ENCODE data around the gene PRR5L.

PRR5L gene

DNA sequence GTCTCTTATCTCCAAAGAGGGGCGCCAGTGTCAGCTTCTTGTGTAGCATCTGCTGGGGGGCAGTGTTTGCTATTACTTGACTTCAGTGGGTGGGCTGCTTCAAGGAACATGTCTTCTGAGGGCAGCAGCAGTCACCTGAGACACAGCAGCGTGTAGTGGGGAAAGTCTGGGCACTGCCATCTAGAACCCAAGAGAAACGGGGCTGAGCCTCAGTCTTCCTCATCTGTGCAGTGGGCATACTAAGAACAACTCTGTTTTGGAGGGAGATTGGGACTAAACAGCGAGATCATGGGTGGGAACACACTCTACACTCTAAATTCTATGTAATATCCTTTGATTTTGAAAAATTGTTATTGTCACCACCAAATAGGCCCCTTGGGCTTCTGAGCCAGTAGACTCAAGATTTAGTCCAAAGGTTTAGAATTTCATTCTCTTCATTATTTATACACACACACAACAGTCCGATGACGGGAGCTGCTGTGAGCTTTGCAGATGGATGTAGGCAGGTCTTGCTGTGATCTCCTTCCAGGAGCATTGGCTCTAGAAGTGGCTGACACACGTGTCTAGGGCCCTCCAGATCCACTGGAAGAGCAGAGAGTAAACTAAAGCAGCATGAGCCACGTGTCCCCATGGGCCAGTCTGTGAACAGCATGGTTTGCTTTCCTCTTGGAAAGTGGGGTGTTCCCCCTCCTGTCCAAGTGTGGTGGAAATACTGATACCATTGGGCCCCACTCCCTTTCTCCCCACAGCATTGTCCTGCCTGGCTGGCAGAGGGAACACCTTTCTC is 162.2 kb downstream of the PRR5L start:
- Histone ChIP-seq H3K4me3 (ENCODE audit: low read depth, low read length) (no peak overlapping the region), H3K36me3 (replicated peaks) (peaks cover 9% of the 10 kb centered on the region), H3K27ac (no peak overlapping the region), H3K27me3 (replicated peaks) (no peaks in the 10 kb centered on the region)
- in situ Hi-C loops (cut with HindIII; ENCODE audit: low pct_ligation_motif_present, low sequenced_read_pairs) = no loop called here
- no peak for DNase-seq
- TF ChIP-seq, protein P1, sequence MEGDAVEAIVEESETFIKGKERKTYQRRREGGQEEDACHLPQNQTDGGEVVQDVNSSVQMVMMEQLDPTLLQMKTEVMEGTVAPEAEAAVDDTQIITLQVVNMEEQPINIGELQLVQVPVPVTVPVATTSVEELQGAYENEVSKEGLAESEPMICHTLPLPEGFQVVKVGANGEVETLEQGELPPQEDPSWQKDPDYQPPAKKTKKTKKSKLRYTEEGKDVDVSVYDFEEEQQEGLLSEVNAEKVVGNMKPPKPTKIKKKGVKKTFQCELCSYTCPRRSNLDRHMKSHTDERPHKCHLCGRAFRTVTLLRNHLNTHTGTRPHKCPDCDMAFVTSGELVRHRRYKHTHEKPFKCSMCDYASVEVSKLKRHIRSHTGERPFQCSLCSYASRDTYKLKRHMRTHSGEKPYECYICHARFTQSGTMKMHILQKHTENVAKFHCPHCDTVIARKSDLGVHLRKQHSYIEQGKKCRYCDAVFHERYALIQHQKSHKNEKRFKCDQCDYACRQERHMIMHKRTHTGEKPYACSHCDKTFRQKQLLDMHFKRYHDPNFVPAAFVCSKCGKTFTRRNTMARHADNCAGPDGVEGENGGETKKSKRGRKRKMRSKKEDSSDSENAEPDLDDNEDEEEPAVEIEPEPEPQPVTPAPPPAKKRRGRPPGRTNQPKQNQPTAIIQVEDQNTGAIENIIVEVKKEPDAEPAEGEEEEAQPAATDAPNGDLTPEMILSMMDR (IDR thresholded peaks at IDR 0.05; ENCODE audit: low read depth, low read length, missing control alignments) = no peak

DNA sequence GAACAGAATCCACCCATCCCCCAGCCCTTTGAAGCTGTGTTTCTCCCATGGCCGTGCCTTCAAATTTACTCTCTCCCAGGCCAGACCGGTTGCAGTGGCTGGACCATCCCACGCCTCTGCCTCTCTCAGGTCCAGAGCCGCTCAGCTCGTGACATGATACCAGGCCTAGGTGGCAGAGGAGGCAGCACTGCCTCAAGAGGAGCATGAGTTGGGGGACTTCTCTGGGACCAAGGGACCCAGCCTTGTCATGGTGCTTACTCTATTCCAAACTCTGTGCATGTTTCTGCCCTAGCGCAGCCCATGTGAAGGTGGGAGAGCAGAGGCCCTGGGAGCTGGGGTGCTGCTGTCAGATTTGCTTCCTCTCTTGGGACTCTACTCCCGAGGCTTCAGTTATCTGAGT is 163.0 kb downstream of the PRR5L start:
- in situ Hi-C loops (cut with HindIII; ENCODE audit: low pct_ligation_motif_present, low sequenced_read_pairs) = no loop called here
- no peak overlapping the region for H3K4me3 ChIP-seq (ENCODE audit: low read depth, low read length)
- H3K36me3 ChIP-seq (replicated peaks) = peaks cover 9% of the 10 kb centered on the region

DNA sequence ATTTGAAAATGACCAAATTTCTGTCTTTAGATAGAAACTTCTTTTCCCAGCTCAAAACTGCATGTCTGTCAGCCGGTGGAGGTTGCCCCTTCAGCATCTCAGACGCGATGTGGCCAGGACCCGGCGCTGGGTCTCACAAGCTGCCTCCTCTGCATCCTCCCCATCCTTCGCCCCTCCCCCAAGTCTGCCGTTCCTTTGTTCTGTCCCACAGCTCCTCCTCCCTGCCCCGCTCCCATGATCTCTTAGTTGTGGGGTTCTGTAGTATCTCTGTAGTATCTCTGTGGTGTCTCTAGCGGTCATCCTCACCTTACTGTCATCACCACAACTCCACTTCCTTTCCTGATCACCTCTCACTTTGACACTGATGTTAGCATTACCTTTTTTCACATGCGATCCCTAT is 164.1 kb downstream of the PRR5L start:
- in situ Hi-C loops (cut with HindIII; ENCODE audit: low pct_ligation_motif_present, low sequenced_read_pairs) = no loop called here
- Histone ChIP-seq H3K4me3 (ENCODE audit: low read depth, low read length) (no peak overlapping the region), H3K27me3 (replicated peaks) (no peaks in the 10 kb centered on the region), H3K36me3 (replicated peaks) (peaks cover 9% of the 10 kb centered on the region), H3K27ac (no peak overlapping the region)
- no peak for DNase-seq
- TF ChIP-seq, protein P1 (IDR thresholded peaks at IDR 0.05; ENCODE audit: low read depth, low read length, missing control alignments) = no peak

More for the DNA sequence above, 163.0 kb downstream of the PRR5L start:
- H3K27me3 ChIP-seq (replicated peaks) = no peaks in the 10 kb centered on the region
- DNase-seq = no peak
- TF ChIP-seq, protein P1 (IDR thresholded peaks at IDR 0.05; ENCODE audit: low read depth, low read length, missing control alignments) = no peak
- no peak overlapping the region for H3K27ac ChIP-seq

DNA sequence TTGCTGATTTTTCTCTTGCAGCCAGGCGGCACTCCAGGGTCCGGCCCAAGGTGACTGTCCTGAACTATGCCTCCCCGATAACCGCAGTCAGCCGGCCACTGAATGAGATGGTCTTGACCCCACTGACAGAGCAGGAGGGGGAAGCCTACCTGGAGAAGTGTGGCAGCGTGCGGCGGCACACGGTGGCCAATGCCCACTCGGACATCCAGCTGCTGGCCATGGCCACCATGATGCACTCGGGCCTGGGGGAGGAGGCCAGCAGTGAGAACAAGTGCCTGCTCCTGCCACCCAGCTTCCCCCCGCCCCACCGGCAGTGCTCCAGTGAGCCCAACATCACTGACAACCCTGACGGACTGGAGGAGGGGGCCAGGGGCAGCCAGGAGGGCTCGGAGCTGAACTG is 166.2 kb downstream of the PRR5L start:
- no peak for DNase-seq
- H3K27me3 ChIP-seq (replicated peaks) = no peaks in the 10 kb centered on the region
- H3K27ac ChIP-seq = no peak overlapping the region
- H3K36me3 ChIP-seq (replicated peaks) = peaks cover 3% of the 10 kb centered on the region
- TF ChIP-seq, protein P1 (IDR thresholded peaks at IDR 0.05; ENCODE audit: low read depth, low read length, missing control alignments) = no peak
- in situ Hi-C loops (cut with HindIII; ENCODE audit: low pct_ligation_motif_present, low sequenced_read_pairs) = no loop called here
- H3K4me3 ChIP-seq (ENCODE audit: low read depth, low read length) = no peak overlapping the region

DNA sequence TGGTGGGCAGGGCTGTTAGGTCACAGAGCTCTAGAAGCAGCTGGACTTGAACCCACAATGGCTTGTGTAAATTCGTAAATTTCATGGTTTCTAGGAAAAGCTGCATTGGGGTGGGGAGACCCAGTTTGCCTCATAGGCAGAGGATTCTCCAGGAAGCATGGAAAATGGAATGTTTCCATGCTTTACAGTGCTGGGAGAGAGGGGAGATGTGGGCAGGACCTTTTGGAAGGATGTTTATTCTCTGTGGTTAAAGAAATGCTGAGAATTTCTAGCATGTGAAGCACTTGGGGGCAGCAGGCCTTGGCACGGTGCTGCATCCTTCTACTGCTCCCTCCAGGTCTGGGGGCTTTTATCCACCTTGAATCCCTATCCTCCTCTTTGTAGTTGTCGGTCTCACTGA is 167.7 kb downstream of the PRR5L start:
- DNase-seq = no peak
- in situ Hi-C loops (cut with HindIII; ENCODE audit: low pct_ligation_motif_present, low sequenced_read_pairs) = no loop called here
- TF ChIP-seq, protein P1 (IDR thresholded peaks at IDR 0.05; ENCODE audit: low read depth, low read length, missing control alignments) = no peak
- H3K4me3 ChIP-seq (ENCODE audit: low read depth, low read length) = no peak overlapping the region
- peaks cover 3% of the 10 kb centered on the region for H3K36me3 ChIP-seq (replicated peaks)
- no peaks in the 10 kb centered on the region for H3K27me3 ChIP-seq (replicated peaks)
- no peak overlapping the region for H3K27ac ChIP-seq

DNA sequence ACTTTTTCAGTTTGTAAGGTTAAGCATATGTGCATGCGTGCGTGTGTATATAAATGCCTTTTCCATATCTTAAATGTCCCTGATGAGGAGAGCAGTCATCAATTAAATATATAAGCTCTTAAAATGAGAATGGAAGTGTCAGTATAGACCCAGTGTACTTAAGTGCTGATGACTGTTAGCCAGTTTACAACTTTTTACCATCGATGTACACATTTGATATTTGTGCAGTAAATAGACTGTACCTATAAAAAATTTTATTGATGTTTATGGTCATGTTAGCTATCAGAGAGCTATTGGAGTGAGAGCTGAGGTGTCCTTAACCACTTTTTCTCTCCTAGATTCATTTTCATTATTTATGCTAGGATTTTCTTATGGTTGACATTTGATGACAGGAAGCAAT is 168.6 kb downstream of the PRR5L start:
- no peak overlapping the region for H3K4me3 ChIP-seq (ENCODE audit: low read depth, low read length)
- DNase-seq = no peak
- peaks cover 3% of the 10 kb centered on the region for H3K36me3 ChIP-seq (replicated peaks)
- H3K27me3 ChIP-seq (replicated peaks) = no peaks in the 10 kb centered on the region
- in situ Hi-C loops (cut with HindIII; ENCODE audit: low pct_ligation_motif_present, low sequenced_read_pairs) = no loop called here
- no peak overlapping the region for H3K27ac ChIP-seq
- TF ChIP-seq, protein P1 (IDR thresholded peaks at IDR 0.05; ENCODE audit: low read depth, low read length, missing control alignments) = no peak

All from brain microvascular endothelial cell (primary cell).